ENCODE data around the gene TMEM86A. TPM values are rescaled to one million over a fixed set of nuclear protein-coding genes. Genes with fewer than 3 reads are reported as not detected.

TMEM86A gene
- total and polyA plus RNA-seq, 2 of the 13 experiments (the other 11 are each of a cell fraction or from before 2014, with no cell fraction given), result 0.03 to 0.07 TPM

- no peak for TF ChIP-seq RFXANK (CRISPR knock-in tag; IDR thresholded peaks at IDR 0.05)
- TF ChIP-seq ZIK1 (CRISPR knock-in tag; IDR thresholded peaks at IDR 0.05; ENCODE audit: borderline replicate concordance, low read depth), result no peak
- TF ChIP-seq ZNF576 (CRISPR knock-in tag; IDR thresholded peaks at IDR 0.05), result no peak
- no peak for TF ChIP-seq LRRFIP1 (CRISPR knock-in tag; conservative IDR thresholded peaks at IDR 0.05)
- TF ChIP-seq GABPB1 (CRISPR knock-in tag; IDR thresholded peaks at IDR 0.05), result no peak
- no peak for TF ChIP-seq ZNF772 (CRISPR knock-in tag; IDR thresholded peaks at IDR 0.05)
- no peak for TF ChIP-seq ATF5 (CRISPR knock-in tag; IDR thresholded peaks at IDR 0.05; ENCODE audit: low read depth)
Observed at GRCh38 chr11:18715476-18715875, 16.9 kb downstream of the TMEM86A start (continued).

GRCh38 chr11:18720091-18720807 lies 21.7 kb downstream of the TMEM86A start:
- DNase-seq (ENCODE audit: low spot score), result no peak
- in situ Hi-C loops (cut with HindIII; ENCODE audit: extremely low pct_ligation_motif_present, low pct_unique_long_range_greater_than_20kb), result no loop called here
- no peak; the same call in 2 of the 3 replicates for ATAC-seq
- 8% methylated on average over 5 of the region's 5 CpGs for WGBS (ENCODE audit: low lambda C conversion rate)
- H3K36me3 ChIP-seq (replicated peaks in 1 of 2; ENCODE audit: control insufficient read depth in 1 of 2, insufficient read depth in 2 of 2, low read length in 2 of 2), result no peaks in the 10 kb centered on the region
- H3K9ac ChIP-seq (ENCODE audit: insufficient read depth, low read depth, low read length), result no peak overlapping the region
- H3K4me3 ChIP-seq (replicated peaks in 1 of 3; ENCODE audit: insufficient read depth in 1 of 3, low read depth in 2 of 3, low read length in 3 of 3), result no peak overlapping the region
- intact Hi-C loops (cut with micrococcal nuclease; ENCODE audit: unreplicated experiment), result no loop called here
- H3K79me2 ChIP-seq (ENCODE audit: insufficient read depth, low read length), result no peaks in the 10 kb centered on the region
- H3K4me2 ChIP-seq (ENCODE audit: low read depth, low read length), result no peak overlapping the region
- ChIA-PET POLR2A (no interaction called here), CTCF (ENCODE audit: low intra/inter-chr PET ratio, low total read pairs) (no interaction called here)
- BruUV-seq (replicated peaks), result no TSS peak
- H4K20me1 ChIP-seq (ENCODE audit: insufficient read depth, low read length), result no peaks in the 10 kb centered on the region
- TF ChIP-seq FLYWCH1 (CRISPR knock-in tag; IDR thresholded peaks at IDR 0.05) (no peak), ZNF30 (CRISPR knock-in tag; IDR thresholded peaks at IDR 0.05) (no peak), TEAD2 (CRISPR knock-in tag; IDR thresholded peaks at IDR 0.05) (no peak), ELF1 (CRISPR knock-in tag; IDR thresholded peaks at IDR 0.05) (no peak), ZNF333 (CRISPR knock-in tag; IDR thresholded peaks at IDR 0.05; ENCODE audit: borderline replicate concordance) (no peak), THAP7 (CRISPR knock-in tag; IDR thresholded peaks at IDR 0.05) (no peak), ZBTB7A (CRISPR knock-in tag; IDR thresholded peaks at IDR 0.05) (no peak), SOX13 (IDR thresholded peaks at IDR 0.05) (no peak), SOX13 (CRISPR knock-in tag; conservative IDR thresholded peaks at IDR 0.05 in 1 of 2, IDR thresholded peaks at IDR 0.05 in 1 of 2) (no peak), ZNF367 (CRISPR knock-in tag; IDR thresholded peaks at IDR 0.05; ENCODE audit: borderline replicate concordance) (no peak), RARA (CRISPR knock-in tag; IDR thresholded peaks at IDR 0.05) (no peak)
- peaks cover 6 to 62% of the 10 kb centered on the region in 2 experiments; a peak in 4 of 5 replicates for H3K27me3 ChIP-seq (ENCODE audit: control insufficient read depth in 1 of 2, insufficient read depth in 2 of 2, low read length in 2 of 2)
- H3K4me1 ChIP-seq (ENCODE audit: insufficient read depth, low read length), result peaks cover 24% of the 10 kb centered on the region
- H3K27ac ChIP-seq (ENCODE audit: extremely low read length, insufficient read depth, low read length), result no peak overlapping the region
- no peak for FAIRE-seq
- H2AFZ ChIP-seq (ENCODE audit: low read length), result no peak overlapping the region
- no peaks in the 10 kb centered on the region for H3K9me3 ChIP-seq (ENCODE audit: low read length)
